CD4-positive, alpha-beta T cell (primary cell): ENCODE measurements around the gene SPRR1A. TPM values are rescaled to one million over a fixed set of nuclear protein-coding genes. Genes with fewer than 3 reads are reported as not detected.

Source experiments
- ATAC-seq: fragments of 200-7000 bp; cut with Tn5 transposase; one replicate; pipeline ENCODE4 v1.10.0; 2022; ENCODE audit warnings: mild to moderate bottlenecking; ENCODE audit not compliant: poor library complexity
- CTCF ChIA-PET: fragments of 350-600 bp; sonication (Branson Sonifier 250); formaldehyde crosslinking; loops from one replicate; lab custom pipeline; 2021; ENCODE audit warnings: antibody characterized with exemption, inconsistent platforms; lab: Charles Lee
- POLR2A ChIA-PET: fragments of 350-600 bp; sonication (Branson Sonifier 250); formaldehyde crosslinking; loops from one replicate; lab custom pipeline; 2021; ENCODE audit warnings: antibody characterized with exemption, inconsistent platforms; lab: Charles Lee
- DNase-seq, 14 experiments: peaks; one replicate each; pipeline ENCODE4 v3.0.0-alpha.2; 2013 to 2020; ENCODE audit warnings: mixed read lengths in 2 of 14
- H3K27ac ChIP-seq, 2 donors: one replicate each; pipeline versions ENCODE4 v1.5.1 to v1.7.0; 2013; ENCODE audit warnings: low read length in 2 of 2, low read depth in 1 of 2, mild to moderate bottlenecking in 1 of 2
- H3K27me3 ChIP-seq, 2 experiments: 1 replicate in 1 of 2; 2 replicates in 1 of 2; pipeline versions ENCODE4 v1.6.1 to v1.7.0; 2013; ENCODE audit warnings: low read length in 2 of 2, control low read depth in 1 of 2, mild to moderate bottlenecking in 1 of 2, moderate library complexity in 1 of 2; ENCODE audit not compliant: insufficient read depth in 2 of 2, control insufficient read depth in 1 of 2
- H3K36me3 ChIP-seq: one replicate; pipeline ENCODE4 v1.6.1; 2013; ENCODE audit warnings: low read length, control low read depth; ENCODE audit not compliant: insufficient read depth
- H3K4me1 ChIP-seq: one replicate; pipeline ENCODE4 v1.6.1; 2013; ENCODE audit warnings: low read length, control low read depth; ENCODE audit not compliant: insufficient read depth
- H3K4me3 ChIP-seq: one replicate; pipeline ENCODE4 v1.5.1; 2013; ENCODE audit warnings: mild to moderate bottlenecking, low read length, moderate library complexity
- H3K9me3 ChIP-seq, 2 experiments: 1 replicate in 1 of 2; 2 replicates in 1 of 2; pipeline versions ENCODE4 v1.6.1 to v1.7.0; 2013; ENCODE audit warnings: low read length in 2 of 2, mild to moderate bottlenecking in 2 of 2, control low read depth in 1 of 2, moderate library complexity in 1 of 2; ENCODE audit not compliant: control insufficient read depth in 1 of 2, insufficient read depth in 1 of 2
- H3K27ac Mint-ChIP-seq: one replicate; pipeline ENCODE4 v1.8.0; 2020; ENCODE audit warnings: mixed read lengths
- H3K27me3 Mint-ChIP-seq: one replicate; pipeline ENCODE4 v1.8.0; 2021; ENCODE audit warnings: mixed read lengths
- H3K36me3 Mint-ChIP-seq: one replicate; pipeline ENCODE4 v1.8.0; 2021; ENCODE audit warnings: low read depth, mixed read lengths
- H3K4me1 Mint-ChIP-seq: one replicate; pipeline ENCODE4 v1.8.0; 2021; ENCODE audit warnings: low read depth, mixed read lengths
- H3K4me3 Mint-ChIP-seq: one replicate; pipeline ENCODE4 v1.8.0; 2020; ENCODE audit warnings: mild to moderate bottlenecking, mixed read lengths
- H3K9me3 Mint-ChIP-seq: one replicate; pipeline ENCODE4 v1.8.0; 2020; ENCODE audit warnings: mixed read lengths
- intact Hi-C, 2 experiments: fragments of 100-400 bp; cut with DNase I in 1 of 2; cut with micrococcal nuclease in 1 of 2; formaldehyde crosslinking; loops; one replicate each; pipeline versions ENCODE4 v1.15.1 to v1.9.0; 2023 to 2025; cut with DNase I, micrococcal nuclease
- total RNA-seq, 174 experiments: library from RNA in 2 of 174; stranded (reverse) in 2 of 174; gene quantifications; one replicate each; pipeline ENCODE4 v1.2.3 and lab custom pipeline; 2021 to 2026
- TF ChIP-seq, protein P1 (sequence below): fragments of 200-600 bp; IDR thresholded peaks from one replicate; pipeline ENCODE4 v1.8.0; 2022; ENCODE audit warnings: antibody characterized with exemption, mild to moderate bottlenecking

Gene SPRR1A
- total RNA-seq, 2 experiments from 2014 or later = not detected

DNA sequence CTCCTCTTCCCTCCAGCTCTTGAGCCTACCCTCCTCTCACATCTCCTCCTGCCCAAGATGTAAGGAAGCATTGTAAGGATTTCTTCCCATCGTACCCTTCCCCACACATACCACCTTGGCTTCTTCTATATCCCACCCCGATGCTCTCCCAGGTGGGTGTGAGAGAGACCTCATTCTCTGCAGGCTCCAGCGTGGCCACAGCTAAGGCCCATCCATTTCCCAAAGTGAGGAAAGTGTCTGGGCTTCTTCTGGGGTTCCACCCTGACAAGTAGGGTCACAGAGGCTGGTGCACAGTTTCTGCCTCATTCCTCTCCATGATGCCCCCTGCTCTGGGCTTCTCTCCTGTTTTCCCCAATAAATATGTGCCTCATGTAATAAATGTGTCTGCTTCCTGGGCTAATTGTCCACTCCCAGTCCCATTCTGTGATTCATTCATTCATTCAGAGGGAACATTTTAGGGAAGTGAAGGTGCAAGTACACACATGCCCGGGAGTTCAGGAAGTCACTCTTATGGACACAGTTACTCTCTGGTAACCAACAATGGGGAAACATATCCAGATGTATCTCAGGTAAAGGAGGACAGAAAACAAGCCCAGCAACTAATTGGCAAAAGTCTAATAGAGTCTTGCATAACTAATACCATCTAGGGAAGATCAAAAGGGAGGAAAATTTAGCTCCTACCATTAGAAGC is 11.5 kb upstream of the SPRR1A start:
- Mint-ChIP-seq H3K9me3 (no peaks in the 10 kb centered on the region), H3K4me3 (no peak overlapping the region), H3K4me1 (no peaks in the 10 kb centered on the region), H3K27me3 (peaks cover 44% of the 10 kb centered on the region), H3K27ac (no peak overlapping the region), H3K36me3 (no peaks in the 10 kb centered on the region)
- Histone ChIP-seq H3K9me3 (no peaks in the 10 kb centered on the region), H3K4me3 (no peak overlapping the region), H3K27me3 (peaks cover 5 to 6% of the 10 kb centered on the region in 2 experiments), H3K36me3 (no peaks in the 10 kb centered on the region), H3K27ac (no peak overlapping the region), H3K4me1 (no peaks in the 10 kb centered on the region)
- intact Hi-C loops = no loop called here
- TF ChIP-seq, protein P1, sequence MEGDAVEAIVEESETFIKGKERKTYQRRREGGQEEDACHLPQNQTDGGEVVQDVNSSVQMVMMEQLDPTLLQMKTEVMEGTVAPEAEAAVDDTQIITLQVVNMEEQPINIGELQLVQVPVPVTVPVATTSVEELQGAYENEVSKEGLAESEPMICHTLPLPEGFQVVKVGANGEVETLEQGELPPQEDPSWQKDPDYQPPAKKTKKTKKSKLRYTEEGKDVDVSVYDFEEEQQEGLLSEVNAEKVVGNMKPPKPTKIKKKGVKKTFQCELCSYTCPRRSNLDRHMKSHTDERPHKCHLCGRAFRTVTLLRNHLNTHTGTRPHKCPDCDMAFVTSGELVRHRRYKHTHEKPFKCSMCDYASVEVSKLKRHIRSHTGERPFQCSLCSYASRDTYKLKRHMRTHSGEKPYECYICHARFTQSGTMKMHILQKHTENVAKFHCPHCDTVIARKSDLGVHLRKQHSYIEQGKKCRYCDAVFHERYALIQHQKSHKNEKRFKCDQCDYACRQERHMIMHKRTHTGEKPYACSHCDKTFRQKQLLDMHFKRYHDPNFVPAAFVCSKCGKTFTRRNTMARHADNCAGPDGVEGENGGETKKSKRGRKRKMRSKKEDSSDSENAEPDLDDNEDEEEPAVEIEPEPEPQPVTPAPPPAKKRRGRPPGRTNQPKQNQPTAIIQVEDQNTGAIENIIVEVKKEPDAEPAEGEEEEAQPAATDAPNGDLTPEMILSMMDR = no peak
- DNase-seq = no peak
- CTCF ChIA-PET = no interaction called here
- POLR2A ChIA-PET = no interaction called here
- no peak for ATAC-seq

DNA sequence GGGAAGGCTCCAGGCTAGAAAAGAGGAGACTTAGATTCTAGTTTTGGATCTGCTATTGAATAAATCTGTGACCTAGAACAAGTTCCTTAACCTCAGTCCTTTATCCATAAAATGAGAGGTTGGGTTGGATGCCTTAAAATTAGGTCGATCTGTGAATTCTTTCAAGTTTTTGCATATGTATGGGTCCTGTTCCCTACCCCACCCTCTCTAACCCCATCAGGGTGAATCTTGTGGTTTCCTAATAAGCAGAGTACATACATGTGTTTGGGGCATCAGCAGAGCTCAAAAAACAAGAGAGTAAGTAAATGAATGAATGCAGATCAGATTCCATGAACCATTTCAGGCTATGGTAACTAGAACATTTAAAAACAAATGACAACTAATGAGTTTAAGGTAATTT is 7.2 kb upstream of the SPRR1A start:
- no peak overlapping the region for H3K27ac ChIP-seq

DNA sequence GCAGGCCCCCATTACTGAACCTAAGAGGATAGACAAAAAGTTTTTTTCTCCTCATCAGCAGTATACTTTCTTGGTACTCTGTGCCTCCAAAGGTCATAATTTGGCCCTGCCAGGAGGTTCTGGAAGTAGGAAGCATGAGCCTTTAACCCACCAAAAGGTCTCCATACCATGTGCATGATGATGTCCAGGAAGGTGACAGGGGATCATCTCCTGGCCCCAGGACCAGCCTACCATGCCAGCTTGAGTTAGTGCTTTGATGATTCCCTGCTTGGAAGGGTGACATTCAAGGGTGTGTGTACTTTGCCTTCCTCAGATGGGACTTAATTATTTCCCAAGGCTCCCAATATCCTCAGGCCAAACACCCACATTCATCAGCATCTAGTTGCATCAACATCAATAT is 6.3 kb upstream of the SPRR1A start:
- H3K36me3 Mint-ChIP-seq = no peaks in the 10 kb centered on the region

More for the DNA sequence above, 7.2 kb upstream of the SPRR1A start:
- DNase-seq (no peak), ATAC-seq (no peak)
- H3K36me3 ChIP-seq = no peaks in the 10 kb centered on the region
- H3K4me1 ChIP-seq = no peaks in the 10 kb centered on the region
- intact Hi-C loops = no loop called here
- H3K4me3 ChIP-seq = no peak overlapping the region
- Mint-ChIP-seq H3K27ac (no peak overlapping the region), H3K4me3 (no peak overlapping the region), H3K27me3 (peaks cover 70% of the 10 kb centered on the region), H3K36me3 (no peaks in the 10 kb centered on the region), H3K9me3 (no peaks in the 10 kb centered on the region), H3K4me1 (no peaks in the 10 kb centered on the region)
- TF ChIP-seq, protein P1 = no peak
- H3K9me3 ChIP-seq = peaks cover 0 to 3% of the 10 kb centered on the region in 2 experiments
- POLR2A ChIA-PET = no interaction called here
- H3K27me3 ChIP-seq = peaks cover 5 to 6% of the 10 kb centered on the region in 2 experiments
- CTCF ChIA-PET = no interaction called here

More for the DNA sequence above, 6.3 kb upstream of the SPRR1A start:
- no peak for ATAC-seq
- Histone ChIP-seq H3K4me1 (no peaks in the 10 kb centered on the region), H3K27me3 (peaks cover 3 to 6% of the 10 kb centered on the region in 2 experiments), H3K4me3 (no peak overlapping the region), H3K9me3 (peaks cover 0 to 5% of the 10 kb centered on the region in 2 experiments), H3K36me3 (no peaks in the 10 kb centered on the region), H3K27ac (no peak overlapping the region)
- Mint-ChIP-seq H3K4me1 (no peaks in the 10 kb centered on the region), H3K9me3 (no peaks in the 10 kb centered on the region), H3K4me3 (no peak overlapping the region), H3K27ac (no peak overlapping the region), H3K27me3 (peaks cover 80% of the 10 kb centered on the region)
- ChIA-PET POLR2A (no interaction called here), CTCF (no interaction called here)
- DNase-seq = no peak
- intact Hi-C loops = no loop called here
- TF ChIP-seq, protein P1 = no peak
